NCI-H82 treated with DMSO at 0.1 percent for 48 hours (cell line): ENCODE data around the gene TPH2.
A peak's percentile ranks its signal among the peaks of the same experiment; 100 is the strongest.

Experiments used
- DNase-seq: peaks from one replicate; lab custom pipeline; 2025; ENCODE audit not compliant: unreplicated experiment; lab: John Stamatoyannopoulos, UW

Gene TPH2

DNA sequence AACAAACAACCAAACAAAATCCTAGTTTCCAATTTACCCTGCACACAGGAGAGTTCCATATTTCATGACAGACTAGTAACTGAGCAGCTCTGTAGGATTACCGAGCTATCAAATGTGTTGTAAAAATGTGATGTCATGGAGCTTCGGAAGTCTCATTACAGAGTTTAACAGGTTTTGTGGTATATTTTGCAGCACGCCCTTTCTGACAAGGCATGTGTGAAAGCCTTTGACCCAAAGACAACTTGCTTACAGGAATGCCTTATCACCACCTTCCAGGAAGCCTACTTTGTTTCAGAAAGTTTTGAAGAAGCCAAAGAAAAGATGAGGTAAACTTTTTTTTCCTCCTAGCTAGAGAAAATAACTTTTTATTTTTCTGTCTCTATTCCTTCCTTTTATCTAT, 92.4 kb downstream of the TPH2 start:
- DNase-seq = no peak

DNA sequence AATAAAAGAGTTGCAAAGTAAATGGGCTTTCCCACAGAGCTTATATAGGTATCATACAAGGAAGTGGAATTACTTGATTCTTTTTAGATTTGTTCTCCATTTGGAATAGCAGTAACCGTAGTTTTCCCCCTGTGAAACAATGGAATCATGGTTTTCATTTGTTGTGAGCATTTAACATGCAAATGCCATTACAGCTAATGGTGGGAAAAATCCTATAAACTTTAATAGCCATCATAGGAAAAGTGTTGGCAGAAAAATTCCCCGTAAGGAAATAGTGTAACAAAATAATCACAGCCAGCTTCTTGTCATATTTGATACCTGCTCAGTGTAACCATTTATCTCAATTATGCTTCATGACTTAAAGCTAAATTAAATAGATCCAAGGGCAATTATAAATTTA, 95.3 kb downstream of the TPH2 start:
- DNase-seq = no peak

DNA sequence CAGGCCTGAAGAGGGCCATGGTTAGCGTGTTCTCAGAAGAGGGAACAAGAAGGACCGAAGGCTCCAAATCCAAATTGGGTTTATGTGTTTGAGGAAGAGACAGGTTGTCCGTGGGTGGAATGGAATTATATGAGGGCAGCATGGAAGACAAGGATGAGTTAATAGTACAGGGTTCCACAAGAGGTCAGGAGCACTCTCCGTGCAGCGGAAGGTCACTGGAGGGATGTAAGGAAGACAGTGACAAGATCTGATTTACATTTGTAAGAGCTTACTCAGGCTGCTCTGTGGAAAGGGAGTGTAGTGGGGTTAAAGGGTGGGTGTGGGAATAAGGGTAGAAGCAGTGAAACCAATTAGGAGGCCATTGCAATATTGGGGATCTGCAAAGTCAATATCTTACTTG, 97.0 kb downstream of the TPH2 start:
- DNase-seq = no peak

DNA sequence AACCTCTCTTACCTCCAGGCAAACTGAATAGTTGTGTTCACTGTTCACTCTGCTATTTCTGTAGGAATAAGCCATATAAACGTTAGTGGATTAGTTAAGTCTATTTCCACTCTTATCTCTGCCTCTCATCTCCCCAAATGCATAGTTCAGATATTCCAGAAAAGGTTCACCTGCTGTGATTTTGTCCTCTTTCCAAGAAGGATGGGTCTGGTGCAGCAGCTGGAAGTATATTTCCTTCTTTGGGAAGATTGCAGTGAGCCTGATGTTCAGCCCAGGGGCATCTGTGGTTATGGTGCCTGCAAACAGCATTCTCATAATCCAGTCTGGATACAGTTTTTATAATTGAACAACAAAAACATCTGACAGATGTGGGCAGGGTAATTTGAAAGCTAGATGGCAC, 97.7 kb downstream of the TPH2 start:
- no peak for DNase-seq

DNA sequence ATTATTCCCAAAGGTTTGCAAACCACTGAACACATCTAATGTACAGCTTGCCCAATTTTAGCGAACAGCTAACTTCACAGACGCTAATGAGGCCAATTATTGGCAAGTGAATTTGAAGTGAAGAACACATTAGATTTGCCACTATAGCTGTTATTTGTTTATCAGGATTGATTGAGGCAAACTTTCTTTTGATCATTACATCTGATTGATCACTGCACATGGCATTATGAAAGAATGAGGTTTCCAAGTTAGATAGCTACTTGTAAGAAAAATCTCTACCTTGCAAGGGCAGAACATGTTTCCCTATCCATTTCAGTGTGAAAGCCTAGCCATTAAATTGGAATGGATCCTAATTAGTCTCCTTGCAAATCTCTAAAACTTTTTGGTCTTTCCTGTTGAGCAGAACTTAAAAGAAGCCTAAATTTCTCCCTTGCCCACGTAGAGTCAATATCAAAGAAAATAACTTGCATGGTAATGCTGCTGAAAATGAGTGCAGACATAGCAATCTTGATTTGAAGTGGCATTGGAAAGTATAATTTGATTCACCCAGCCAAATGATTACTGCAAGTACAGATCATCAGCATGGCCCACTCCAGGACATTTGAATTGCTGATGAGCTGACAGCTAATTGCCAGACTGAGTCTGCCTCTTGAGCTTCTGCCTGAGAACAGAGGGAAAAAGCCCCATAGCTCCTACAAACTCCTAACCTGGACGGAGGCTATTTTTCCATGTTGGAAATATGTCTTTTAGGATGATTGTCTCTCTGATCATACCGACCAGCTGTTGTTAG, 98.6 kb downstream of the TPH2 start:
- DNase-seq = no peak

DNA sequence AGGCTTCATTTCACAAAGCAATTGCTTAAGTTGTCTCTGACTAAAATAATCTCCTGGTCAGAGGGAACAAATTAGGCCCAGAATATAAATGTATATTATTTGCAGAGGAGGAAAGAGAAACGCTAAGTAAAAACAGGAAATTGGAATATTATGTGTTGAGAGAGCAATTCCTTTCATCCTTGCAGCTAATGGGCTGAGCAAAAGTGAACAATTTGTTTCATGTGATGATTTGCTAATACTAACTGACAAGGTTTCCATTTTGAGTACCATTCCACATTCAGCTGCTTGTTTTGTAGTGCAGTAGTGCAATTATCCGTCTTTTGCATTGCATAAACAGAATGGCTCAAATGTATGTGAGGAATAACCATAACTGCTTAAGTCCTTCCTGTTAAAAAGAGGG, 103.2 kb downstream of the TPH2 start:
- no peak for DNase-seq

DNA sequence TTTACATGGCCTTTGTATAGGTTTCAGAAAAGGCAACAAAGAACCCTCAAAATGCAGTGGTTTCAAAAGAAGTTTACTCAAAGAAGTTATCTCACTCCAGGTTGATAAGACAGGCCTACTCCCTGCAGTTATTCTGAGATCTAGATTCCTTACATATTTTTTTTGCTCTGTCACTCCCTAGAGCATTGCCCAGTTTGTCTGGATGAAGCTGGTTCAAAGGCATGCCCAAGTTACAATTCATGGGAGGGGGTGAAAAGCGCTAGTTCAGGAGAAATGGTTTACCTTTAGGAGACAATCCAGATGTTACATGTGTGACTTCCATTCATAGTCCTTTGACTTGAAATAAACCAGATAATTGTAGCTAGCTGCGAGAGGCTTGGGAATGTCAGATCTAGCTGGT, 115.0 kb downstream of the TPH2 start:
- DNase-seq = no peak

DNA sequence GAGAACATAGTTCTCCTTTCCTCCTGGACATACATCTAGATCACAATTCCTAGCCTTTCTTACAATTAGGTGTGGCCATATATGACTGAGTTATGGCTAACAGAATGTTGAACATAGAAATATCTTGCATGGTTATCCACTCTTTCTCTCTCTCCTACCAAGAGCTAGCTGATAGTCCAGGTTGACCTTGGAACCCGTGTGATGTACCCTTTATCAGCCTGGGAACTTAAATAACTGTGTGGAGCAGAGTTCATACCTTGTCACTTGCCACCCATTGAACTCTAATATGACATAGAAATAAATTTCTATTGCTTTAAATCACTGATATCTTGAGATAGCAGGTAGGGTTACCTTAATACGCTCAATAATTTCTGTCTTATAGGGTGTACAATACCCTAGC, 115.9 kb downstream of the TPH2 start:
- no peak for DNase-seq

DNA sequence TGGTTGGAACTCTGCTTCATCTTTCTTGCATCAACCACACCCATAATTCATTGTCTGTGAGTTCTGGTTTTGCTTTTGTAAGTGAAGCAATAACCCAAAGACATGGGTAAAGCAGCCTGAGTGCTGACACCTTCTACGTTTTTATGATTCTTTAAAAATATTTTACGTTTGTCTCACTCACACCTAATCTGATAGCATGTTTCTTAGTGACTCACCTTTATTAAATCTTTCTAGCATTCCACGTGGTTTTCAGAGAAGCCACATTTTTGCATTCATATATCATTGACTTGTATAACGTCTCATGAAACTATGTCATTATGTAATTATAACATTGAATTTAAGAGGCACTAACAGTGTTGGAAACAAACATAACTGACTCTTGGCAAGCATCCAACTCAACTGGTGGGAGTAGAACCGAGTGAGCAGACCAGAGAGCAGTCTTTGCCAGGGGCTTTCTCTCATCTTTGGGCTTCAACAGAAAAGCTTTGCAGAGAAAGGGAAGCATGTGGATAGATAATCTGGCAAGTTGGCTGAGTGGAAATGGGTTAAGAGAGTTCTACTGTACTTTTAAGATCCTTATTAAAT, 118.8 kb downstream of the TPH2 start:
- peak; percentile 0 for DNase-seq

DNA sequence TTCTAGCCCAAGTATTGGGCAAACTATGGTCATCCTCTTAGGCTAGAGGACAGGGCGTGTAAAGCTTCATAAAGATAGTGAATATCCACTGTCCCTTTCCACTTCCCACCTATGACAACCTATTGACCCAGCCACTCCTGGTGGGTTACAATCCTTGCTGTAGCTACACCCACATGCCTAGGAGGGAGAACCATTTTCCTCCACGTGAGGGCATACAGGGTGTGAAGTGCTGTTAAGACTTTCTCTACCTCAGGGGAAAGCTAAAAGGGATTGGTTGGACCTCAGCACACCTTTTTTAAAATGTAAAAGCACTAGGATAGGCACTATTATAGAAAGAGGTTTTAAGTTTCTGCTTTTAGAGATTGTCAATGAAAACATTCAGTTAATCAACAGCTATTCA, 124.4 kb downstream of the TPH2 start:
- DNase-seq = no peak

DNA sequence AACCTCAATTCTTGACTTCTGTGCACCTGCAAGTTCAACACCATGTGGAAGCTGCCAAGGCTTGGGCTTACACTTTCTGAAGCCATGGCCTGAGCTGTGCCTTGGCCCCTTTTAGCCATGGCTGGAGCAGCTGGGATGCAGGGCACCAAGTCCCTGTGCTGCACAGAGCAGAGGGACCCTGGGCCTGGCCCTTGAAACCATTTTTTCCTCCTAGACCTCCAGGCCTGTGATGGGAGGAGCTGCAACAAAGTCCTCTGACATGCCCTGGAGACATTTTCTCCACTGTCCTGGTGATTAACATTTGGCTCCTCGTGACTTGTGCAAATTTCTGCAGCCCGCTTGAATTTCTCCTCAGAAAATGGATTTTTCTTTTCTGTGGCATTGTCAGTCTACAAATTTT, 132.4 kb downstream of the TPH2 start:
- DNase-seq = no peak

DNA sequence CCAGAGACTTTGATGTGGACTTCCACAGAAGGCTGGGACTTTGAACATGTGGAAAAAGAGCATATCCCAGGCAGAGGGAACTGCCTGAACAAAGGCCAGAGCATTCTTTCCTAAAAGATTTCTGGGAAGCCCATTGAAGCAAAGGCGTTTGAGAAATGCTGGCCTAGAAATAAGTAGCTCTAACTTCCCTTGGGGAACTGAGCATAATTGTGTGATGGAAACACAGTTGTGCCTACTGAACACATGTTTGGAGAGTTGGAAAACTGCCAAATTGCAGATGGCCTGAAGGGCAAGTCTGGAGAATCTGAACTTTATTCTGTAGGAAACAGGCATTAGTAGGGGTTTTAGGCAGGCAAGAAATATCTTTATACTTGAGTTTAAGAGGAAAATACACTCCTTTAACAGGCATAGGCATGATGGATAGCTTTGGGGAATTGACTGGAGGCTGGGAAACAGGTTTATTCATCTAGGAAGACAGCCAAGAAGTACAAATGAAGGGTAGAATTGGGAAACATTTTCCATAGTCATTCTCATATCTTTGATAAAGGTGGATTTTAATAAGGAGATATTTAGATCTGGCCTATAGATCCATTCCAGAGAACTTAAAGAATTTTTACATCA, 134.1 kb downstream of the TPH2 start:
- DNase-seq = no peak

DNA sequence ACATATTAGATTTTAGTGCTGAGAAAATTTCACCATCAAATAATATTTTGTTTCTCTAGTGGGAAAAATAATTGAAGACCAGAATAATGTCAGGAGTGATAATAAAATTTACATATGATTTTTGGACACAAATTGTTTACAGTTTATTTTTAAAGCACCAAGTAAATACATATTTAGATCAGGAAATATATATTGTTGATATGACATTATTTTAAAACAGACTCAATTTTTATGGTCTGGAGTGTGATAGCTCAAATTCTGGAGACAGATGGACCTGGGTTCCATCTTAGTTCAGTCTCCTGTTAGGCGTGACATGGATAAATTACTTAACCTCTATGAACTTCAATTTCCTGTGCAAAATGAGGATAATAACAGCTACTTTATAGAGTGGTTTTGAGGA, 135.4 kb downstream of the TPH2 start:
- peak; percentile 31 for DNase-seq

DNA sequence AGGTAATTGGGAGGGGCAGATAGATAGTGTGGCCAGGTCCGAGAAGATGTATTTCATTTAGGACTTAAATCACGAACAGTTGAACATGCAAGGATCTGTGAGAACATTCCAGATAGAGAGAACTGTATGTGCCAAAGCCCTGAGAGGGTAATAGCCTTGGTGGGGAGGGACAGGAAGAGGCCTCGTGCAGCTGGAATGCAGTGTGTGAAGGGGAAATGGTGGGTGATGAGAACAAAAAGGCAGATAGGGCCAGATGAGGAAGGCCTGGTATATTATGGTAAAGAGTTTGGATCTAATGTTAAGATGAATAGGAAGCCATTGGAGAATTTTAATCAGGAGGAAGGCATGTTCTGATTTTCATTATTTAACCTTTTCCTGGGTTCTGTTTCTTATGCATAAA, 136.3 kb downstream of the TPH2 start:
- DNase-seq = no peak

DNA sequence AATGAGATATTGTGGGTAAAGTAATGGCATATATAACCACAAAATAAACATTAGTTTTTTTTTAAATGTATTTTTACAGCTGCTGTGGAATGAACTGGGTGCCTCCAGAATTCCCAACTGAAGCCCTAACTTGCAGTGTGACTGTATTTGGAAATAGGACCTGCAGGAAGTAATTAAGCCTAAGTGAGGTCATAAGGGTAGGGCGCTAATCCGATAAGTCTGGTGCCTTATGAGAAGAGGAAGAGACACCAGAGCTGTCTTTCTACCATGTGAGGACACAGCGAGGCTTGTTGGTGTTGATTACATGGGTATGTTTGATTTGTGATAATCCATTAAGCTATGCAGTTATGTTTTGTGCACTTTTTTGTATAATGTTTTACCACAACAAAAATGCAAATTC, 136.8 kb downstream of the TPH2 start:
- DNase-seq = peak; percentile 84

DNA sequence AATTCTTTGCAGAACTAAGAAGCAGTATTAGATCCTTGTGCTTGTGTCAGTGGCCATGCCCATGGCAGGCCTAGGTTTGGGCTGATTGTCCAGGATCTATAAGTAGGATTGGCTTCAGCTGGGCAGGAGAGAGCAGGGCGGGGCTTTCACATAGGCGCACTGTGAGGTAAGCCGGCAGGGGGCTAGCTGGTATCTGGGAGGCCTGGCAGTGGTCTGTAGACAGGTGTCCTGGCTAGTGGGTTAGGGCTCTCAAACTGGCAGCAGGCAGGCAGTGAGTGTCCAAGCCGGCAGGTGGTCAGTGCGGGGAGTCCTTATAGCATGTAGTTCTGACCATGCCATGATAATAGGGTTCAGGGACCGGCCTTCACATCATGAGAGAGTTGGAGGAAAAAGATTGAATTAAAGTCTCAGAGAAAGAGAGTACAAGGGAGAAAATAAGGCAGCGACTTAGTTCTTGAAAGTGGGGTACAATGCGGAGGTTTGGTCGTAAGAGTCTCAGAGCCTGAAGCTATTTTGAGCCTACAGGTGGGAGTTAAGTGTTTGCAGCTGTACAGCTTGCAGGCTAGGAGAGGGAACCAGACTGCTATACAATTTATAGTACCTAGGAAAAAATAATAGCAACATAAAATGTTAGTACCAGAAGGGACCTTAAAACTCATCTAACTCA, 137.4 kb downstream of the TPH2 start:
- DNase-seq = no peak

DNA sequence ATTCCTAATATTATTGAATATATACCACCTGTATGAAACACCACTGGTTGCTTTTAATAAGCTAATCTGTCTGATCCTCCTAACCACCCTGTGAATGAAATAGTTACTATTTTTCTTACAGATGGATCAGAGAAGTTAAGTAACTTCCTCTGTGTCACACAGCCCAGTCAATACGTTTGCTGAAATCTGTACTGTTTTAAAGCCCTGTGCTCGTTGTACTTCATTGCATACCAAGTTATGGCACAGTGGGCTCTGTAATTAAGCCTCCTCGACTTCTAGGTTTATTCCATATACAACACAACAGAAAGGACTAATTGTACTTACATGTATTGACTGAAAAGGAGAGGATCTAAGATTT, 137.9 kb downstream of the TPH2 start:
- DNase-seq = no peak

DNA sequence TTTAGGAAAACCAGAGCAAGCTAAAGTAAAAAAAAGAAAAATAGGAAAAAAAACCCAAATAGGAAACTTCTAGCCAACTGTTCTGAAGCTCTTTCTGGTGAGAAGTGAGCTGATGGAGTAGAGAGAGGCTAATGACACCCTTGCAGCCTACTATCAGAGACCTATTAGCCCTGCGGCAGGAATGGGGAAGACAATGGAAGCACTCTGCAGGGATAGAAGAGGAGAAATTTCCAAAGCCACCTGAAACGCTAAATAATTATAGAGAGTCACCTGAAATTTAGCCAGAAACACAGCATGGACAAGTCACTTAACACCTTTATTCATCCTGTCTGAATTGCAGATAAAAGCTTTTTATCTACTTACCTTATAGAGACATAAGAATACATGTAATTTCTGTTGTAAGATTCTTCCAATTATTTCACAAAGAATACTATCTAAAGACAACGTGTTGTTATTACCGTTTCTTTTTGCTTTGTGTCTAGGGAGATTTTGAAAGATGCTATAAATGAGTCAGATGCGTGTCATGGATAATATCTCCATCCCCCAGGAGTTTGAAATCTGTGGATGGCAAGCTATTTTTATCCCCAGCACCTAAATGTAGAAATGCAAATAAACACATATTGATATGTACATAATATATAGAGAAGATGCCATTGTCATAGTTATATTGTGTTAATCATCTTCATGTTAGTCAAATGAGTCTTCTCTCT, 138.6 kb downstream of the TPH2 start:
- no peak for DNase-seq

DNA sequence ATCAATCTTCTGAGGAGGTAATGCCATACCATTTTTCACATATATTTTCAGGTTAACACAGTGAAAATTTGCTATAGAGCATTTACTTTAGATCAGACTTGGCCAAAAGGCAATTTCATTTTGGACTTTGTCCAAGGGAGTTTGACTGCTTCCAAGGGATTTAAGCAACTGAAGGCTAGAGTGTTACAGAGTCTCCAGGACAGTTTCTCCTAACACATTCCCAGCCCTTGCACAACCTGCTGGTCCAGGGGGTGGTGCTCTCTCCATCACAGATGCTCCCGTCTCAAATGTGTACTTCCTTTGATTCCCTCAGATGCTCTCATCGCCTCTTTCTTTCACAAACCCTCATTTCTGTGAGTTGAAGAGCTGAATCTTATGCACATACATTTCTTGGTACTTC, 143.1 kb downstream of the TPH2 start:
- DNase-seq = no peak
